Mesenchymal stem cell (in vitro differentiated cells and primary cell): ENCODE results near the gene ANKDD1A.

Experiments used
- DNase-seq: peaks from one replicate; pipeline ENCODE4 v3.0.0-alpha.2; 2013
- H2AFZ ChIP-seq: one replicate; pipeline ENCODE4 v1.6.1; 2013; ENCODE audit warnings: low read depth, mild to moderate bottlenecking, control low read depth, inconsistent platforms, low read length, moderate library complexity
- H2AK5ac ChIP-seq: 2 replicates; pipeline ENCODE4 v1.6.1; 2013; ENCODE audit warnings: low read length, moderate library complexity, mild to moderate bottlenecking, inconsistent platforms; ENCODE audit not compliant: severe bottlenecking
- H2BK120ac ChIP-seq: one replicate; pipeline ENCODE4 v1.6.1; 2013; ENCODE audit warnings: low read depth, mild to moderate bottlenecking, inconsistent platforms, low read length, moderate library complexity
- H2BK12ac ChIP-seq, 2 experiments: one replicate each; pipeline ENCODE4 v1.6.1; 2013; ENCODE audit warnings: inconsistent platforms in 2 of 2, low read length in 2 of 2, mild to moderate bottlenecking in 2 of 2, moderate library complexity in 2 of 2, control low read depth in 1 of 2
- H2BK15ac ChIP-seq: one replicate; pipeline ENCODE4 v1.6.1; 2013; ENCODE audit warnings: mild to moderate bottlenecking, low read depth, inconsistent platforms; ENCODE audit not compliant: poor library complexity, severe bottlenecking
- H2BK5ac ChIP-seq: 2 replicates; pipeline ENCODE4 v1.6.1; 2013; ENCODE audit warnings: low read depth, mild to moderate bottlenecking, low read length, control low read depth, inconsistent platforms; ENCODE audit not compliant: poor library complexity, severe bottlenecking
- H3K14ac ChIP-seq, 2 experiments: one replicate each; pipeline ENCODE4 v1.6.1; 2013; ENCODE audit warnings: inconsistent platforms in 2 of 2, low read length in 2 of 2, control low read depth in 1 of 2, mild to moderate bottlenecking in 1 of 2, moderate library complexity in 1 of 2
- H3K18ac ChIP-seq, 2 experiments: one replicate each; pipeline ENCODE4 v1.6.1; 2013; ENCODE audit warnings: inconsistent platforms in 2 of 2, low read length in 2 of 2, control low read depth in 1 of 2, low read depth in 1 of 2, mild to moderate bottlenecking in 1 of 2
- H3K23ac ChIP-seq, 2 experiments: one replicate each; pipeline ENCODE4 v1.6.1; 2013; ENCODE audit warnings: inconsistent platforms in 2 of 2, low read length in 2 of 2, mild to moderate bottlenecking in 2 of 2, moderate library complexity in 2 of 2, control low read depth in 1 of 2
- H3K27ac ChIP-seq: 2 replicates; pipeline ENCODE4 v1.5.1; 2013; ENCODE audit warnings: mild to moderate bottlenecking, moderate library complexity, low read length, control low read depth, inconsistent platforms; ENCODE audit not compliant: poor library complexity, severe bottlenecking
- H3K27me3 ChIP-seq, 2 experiments: 2 replicates each; pipeline versions ENCODE4 v1.6.1 to v1.7.0; 2013; ENCODE audit warnings: low read length in 2 of 2, mild to moderate bottlenecking in 2 of 2, moderate library complexity in 2 of 2, control low read depth in 1 of 2, inconsistent platforms in 1 of 2; ENCODE audit not compliant: control insufficient read depth in 1 of 2, insufficient read depth in 1 of 2
- H3K36me3 ChIP-seq, 2 experiments: 2 replicates each; pipeline versions ENCODE4 v1.6.1 to v1.7.0; 2013; ENCODE audit warnings: low read length in 2 of 2, control low read depth in 1 of 2, inconsistent platforms in 1 of 2, low read depth in 1 of 2, mild to moderate bottlenecking in 1 of 2; ENCODE audit not compliant: insufficient read depth in 2 of 2, control insufficient read depth in 1 of 2
- H3K4ac ChIP-seq, 2 experiments: one replicate each; pipeline ENCODE4 v1.6.1; 2013; ENCODE audit warnings: inconsistent platforms in 2 of 2, low read length in 2 of 2, mild to moderate bottlenecking in 2 of 2, moderate library complexity in 2 of 2, control low read depth in 1 of 2, low read depth in 1 of 2
- H3K4me1 ChIP-seq: 2 replicates; pipeline ENCODE4 v1.6.1; 2013; ENCODE audit warnings: low read depth, low read length, control low read depth; ENCODE audit not compliant: control insufficient read depth, insufficient read depth
- H3K4me2 ChIP-seq: 2 replicates; pipeline ENCODE4 v1.6.1; 2013; ENCODE audit warnings: low read length, mild to moderate bottlenecking, inconsistent platforms; ENCODE audit not compliant: poor library complexity, severe bottlenecking
- H3K4me3 ChIP-seq, 2 experiments: 2 replicates each; pipeline versions ENCODE4 v1.5.1 to v1.7.0; 2013; ENCODE audit warnings: low read length in 2 of 2, mild to moderate bottlenecking in 2 of 2, control low read depth in 1 of 2, low read depth in 1 of 2; ENCODE audit not compliant: insufficient read depth in 1 of 2
- H3K79me1 ChIP-seq: replicated peaks from 2 replicates; pipeline ENCODE4 v1.6.1; 2013; ENCODE audit warnings: mild to moderate bottlenecking, control low read depth, low read length, inconsistent platforms; ENCODE audit not compliant: poor library complexity, severe bottlenecking
- H3K9ac ChIP-seq: 2 replicates; pipeline ENCODE4 v1.7.0; 2013; ENCODE audit warnings: mild to moderate bottlenecking, low read length, moderate library complexity
- H3K9me3 ChIP-seq: 2 replicates; pipeline ENCODE4 v1.7.0; 2013; ENCODE audit warnings: mild to moderate bottlenecking, low read length; ENCODE audit not compliant: control insufficient read depth
- H4K8ac ChIP-seq: one replicate; pipeline ENCODE4 v1.6.1; 2013; ENCODE audit warnings: inconsistent platforms, mild to moderate bottlenecking, low read length, moderate library complexity
- H4K91ac ChIP-seq: one replicate; pipeline ENCODE4 v1.6.1; 2013; ENCODE audit warnings: mild to moderate bottlenecking, low read length, inconsistent platforms
- WGBS: methylation state at CpG from one replicate; pipeline ENCODE4 v1.1.7; 2013; ENCODE audit warnings: mixed read lengths; 5-methylcytosine and 5-hydroxymethylcytosine counted together

Gene ANKDD1A

DNA sequence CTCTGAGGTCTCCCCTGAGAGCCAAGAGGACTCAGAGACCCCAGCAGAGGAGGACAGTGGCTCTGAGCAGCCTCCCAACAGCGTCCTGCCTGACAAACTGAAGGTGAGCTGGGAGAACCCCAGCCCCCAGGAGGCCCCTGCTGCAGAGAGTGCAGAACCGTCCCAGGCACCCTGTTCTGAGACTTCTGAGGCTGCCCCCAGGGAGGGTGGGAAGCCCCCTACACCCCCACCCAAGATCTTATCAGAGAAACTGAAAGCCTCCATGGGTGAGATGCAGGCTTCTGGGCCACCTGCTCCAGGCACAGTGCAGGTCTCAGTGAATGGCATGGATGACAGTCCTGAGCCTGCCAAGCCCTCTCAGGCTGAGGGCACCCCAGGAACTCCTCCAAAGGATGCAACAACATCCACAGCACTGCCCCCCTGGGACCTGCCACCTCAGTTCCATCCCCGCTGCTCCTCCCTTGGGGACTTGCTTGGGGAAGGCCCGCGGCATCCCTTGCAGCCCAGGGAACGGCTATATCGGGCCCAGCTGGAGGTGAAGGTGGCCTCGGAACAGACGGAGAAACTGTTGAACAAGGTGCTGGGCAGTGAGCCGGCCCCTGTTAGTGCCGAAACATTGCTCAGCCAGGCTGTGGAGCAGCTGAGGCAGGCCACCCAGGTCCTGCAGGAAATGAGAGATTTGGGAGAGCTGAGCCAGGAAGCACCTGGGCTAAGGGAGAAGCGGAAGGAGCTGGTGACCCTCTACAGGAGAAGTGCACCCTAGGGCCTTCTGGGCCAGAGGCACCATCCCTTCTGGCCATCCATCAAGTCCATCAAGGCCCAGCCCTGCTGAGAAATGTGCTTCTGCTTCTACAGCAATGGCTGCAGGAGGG is 46.3 kb upstream of the ANKDD1A start:
- peak overlapping the region; percentile 57 for H4K8ac ChIP-seq
- peaks cover 45% of the 10 kb centered on the region for H3K4me1 ChIP-seq
- peak overlapping the region in 1 of 2 experiments; percentile 54 for H3K18ac ChIP-seq
- H3K23ac ChIP-seq, result no peak overlapping the region
- peak overlapping the region in 1 of 2 experiments; percentile 9 for H3K4ac ChIP-seq
- H2AK5ac ChIP-seq, result peak overlapping the region; percentile 56
- peaks cover 19% of the 10 kb centered on the region for H3K79me1 ChIP-seq
- H4K91ac ChIP-seq, result no peak overlapping the region
- H3K27me3 ChIP-seq, result no peaks in the 10 kb centered on the region
- H3K4me3 ChIP-seq, result no peak overlapping the region
- no peak overlapping the region for H2BK5ac ChIP-seq
- no peak overlapping the region for H2BK15ac ChIP-seq
- no peaks in the 10 kb centered on the region for H3K9me3 ChIP-seq
- H3K36me3 ChIP-seq, result peaks cover 63 to 74% of the 10 kb centered on the region in 2 experiments
- H2BK12ac ChIP-seq, result no peak overlapping the region
- no peak for DNase-seq
- H3K4me2 ChIP-seq, result no peak overlapping the region
- WGBS, result 94% methylated on average over 12 of the region's 12 CpGs
- H2BK120ac ChIP-seq, result no peak overlapping the region
- no peak overlapping the region for H3K14ac ChIP-seq
- H3K9ac ChIP-seq, result no peak overlapping the region
- peak overlapping the region; percentile 65 for H3K27ac ChIP-seq
- no peak overlapping the region for H2AFZ ChIP-seq

DNA sequence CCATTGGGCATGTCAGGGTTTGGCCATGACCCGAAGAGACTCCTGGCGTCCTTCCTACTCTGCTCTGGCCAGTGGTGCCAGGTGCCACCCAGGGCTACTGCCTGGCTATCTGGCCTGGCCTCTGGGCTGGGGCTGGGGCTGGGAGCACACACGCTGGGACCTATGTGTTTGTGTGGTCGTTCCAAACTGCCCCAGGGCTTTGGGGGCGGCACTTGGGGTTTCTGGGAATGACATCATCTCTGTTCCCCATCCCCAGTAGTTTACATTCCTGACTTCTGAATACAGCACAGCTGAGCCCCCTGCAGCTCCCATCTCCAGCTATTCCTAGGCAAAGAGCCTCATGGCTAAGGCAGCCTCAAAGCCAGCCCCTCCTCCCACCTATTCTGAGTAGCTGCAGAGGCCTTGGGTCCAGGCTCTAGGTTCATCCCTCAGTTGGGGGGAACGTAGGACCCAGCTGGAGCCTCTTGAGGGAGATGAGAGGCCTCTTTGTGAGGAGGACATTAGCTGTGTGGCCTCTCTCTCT is 45.6 kb upstream of the ANKDD1A start:
- Histone ChIP-seq H3K23ac (no peak overlapping the region), H3K27ac (peak overlapping the region; percentile 65), H4K91ac (no peak overlapping the region), H3K4me1 (peaks cover 45% of the 10 kb centered on the region), H3K4me2 (no peak overlapping the region), H3K27me3 (no peaks in the 10 kb centered on the region), H3K14ac (no peak overlapping the region), H2BK120ac (no peak overlapping the region), H3K4me3 (no peak overlapping the region), H3K36me3 (peaks cover 58 to 69% of the 10 kb centered on the region in 2 experiments), H4K8ac (no peak overlapping the region), H2AFZ (no peak overlapping the region), H3K79me1 (peaks cover 14% of the 10 kb centered on the region), H3K18ac (peak overlapping the region in 1 of 2 experiments; percentile 54), H2AK5ac (peak overlapping the region; percentile 61), H2BK12ac (no peak overlapping the region), H3K9me3 (no peaks in the 10 kb centered on the region), H3K4ac (no peak overlapping the region), H2BK5ac (no peak overlapping the region), H3K9ac (peak overlapping the region; percentile 6), H2BK15ac (no peak overlapping the region)
- peak; percentile 89 for DNase-seq
- 40% methylated on average over 5 of the region's 6 CpGs for WGBS

DNA sequence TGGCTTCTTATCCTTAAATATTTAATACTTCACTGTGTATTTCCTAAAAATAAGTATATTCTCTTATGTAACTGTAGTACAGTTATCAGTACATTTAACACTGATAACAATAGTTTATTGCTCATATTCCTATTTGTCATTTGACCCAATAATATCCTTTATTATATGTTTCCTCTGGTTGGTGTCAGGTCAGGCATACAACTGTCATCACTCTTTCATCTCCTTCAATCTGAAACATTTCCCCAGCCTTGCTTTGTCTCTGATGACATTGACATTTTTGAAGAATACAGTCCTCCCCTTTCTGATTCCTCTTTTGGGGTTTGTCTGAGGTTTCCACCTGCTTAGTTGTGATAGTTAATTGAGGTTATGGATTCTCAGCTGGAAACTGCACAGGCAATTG is 42.2 kb upstream of the ANKDD1A start:
- H3K27ac ChIP-seq, result no peak overlapping the region
- no peak overlapping the region for H3K14ac ChIP-seq
- H3K4me3 ChIP-seq, result no peak overlapping the region

DNA sequence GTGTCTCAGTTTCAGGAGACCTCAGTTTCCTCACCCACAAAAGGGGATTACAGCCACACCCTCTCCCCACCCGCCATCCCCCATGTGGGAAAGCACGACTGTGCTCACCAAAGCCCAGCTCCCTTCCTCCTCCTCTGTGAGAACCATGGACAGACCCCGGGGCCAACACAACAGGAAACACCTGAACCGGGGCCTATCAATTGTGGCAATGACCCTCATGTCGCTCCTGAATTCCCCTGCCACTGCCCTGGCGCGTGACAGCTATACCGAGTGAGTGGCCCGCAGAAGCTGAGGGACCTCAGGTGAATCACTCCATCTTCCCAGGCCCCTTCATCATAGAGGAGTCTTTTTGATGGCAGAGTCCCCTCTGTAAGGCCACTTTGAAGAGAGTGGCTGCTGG is 41.3 kb upstream of the ANKDD1A start:
- no peak overlapping the region for H4K91ac ChIP-seq
- H2AK5ac ChIP-seq, result no peak overlapping the region
- H2BK12ac ChIP-seq, result no peak overlapping the region
- no peak overlapping the region for H3K23ac ChIP-seq
- no peaks in the 10 kb centered on the region for H3K9me3 ChIP-seq
- no peak overlapping the region for H2BK120ac ChIP-seq
- no peak overlapping the region for H2BK15ac ChIP-seq
- DNase-seq, result no peak
- H3K4me3 ChIP-seq, result no peak overlapping the region
- H3K14ac ChIP-seq, result no peak overlapping the region
- H3K27ac ChIP-seq, result no peak overlapping the region
- peaks cover 27% of the 10 kb centered on the region for H3K4me1 ChIP-seq
- no peak overlapping the region for H4K8ac ChIP-seq
- 94% methylated on average over 9 of the region's 9 CpGs for WGBS
- no peak overlapping the region for H3K4ac ChIP-seq
- H3K27me3 ChIP-seq, result no peaks in the 10 kb centered on the region
- no peak overlapping the region for H2AFZ ChIP-seq
- no peaks in the 10 kb centered on the region for H3K79me1 ChIP-seq
- H2BK5ac ChIP-seq, result no peak overlapping the region
- peaks cover 22 to 39% of the 10 kb centered on the region in 2 experiments for H3K36me3 ChIP-seq
- no peak overlapping the region for H3K4me2 ChIP-seq
- H3K9ac ChIP-seq, result no peak overlapping the region
- H3K18ac ChIP-seq, result no peak overlapping the region

More for the DNA sequence above, 42.2 kb upstream of the ANKDD1A start:
- Histone ChIP-seq H4K91ac (no peak overlapping the region), H3K9me3 (no peaks in the 10 kb centered on the region), H2BK15ac (no peak overlapping the region), H2BK120ac (no peak overlapping the region), H3K4me2 (no peak overlapping the region), H3K23ac (no peak overlapping the region), H3K4ac (no peak overlapping the region), H2BK5ac (no peak overlapping the region), H2BK12ac (no peak overlapping the region), H3K27me3 (no peaks in the 10 kb centered on the region), H3K79me1 (no peaks in the 10 kb centered on the region), H3K9ac (no peak overlapping the region), H3K4me1 (peaks cover 33% of the 10 kb centered on the region), H2AFZ (no peak overlapping the region), H4K8ac (no peak overlapping the region), H3K36me3 (peaks cover 31 to 48% of the 10 kb centered on the region in 2 experiments), H2AK5ac (no peak overlapping the region), H3K18ac (no peak overlapping the region)
- no peak for DNase-seq
